DOHH2 (cell line): ENCODE results near the gene SH3D19.

Source experiments
- H3F3A ChIP-seq: fragments of 200-600 bp; sonication (generic), shearing (Covaris generic); 2 replicates; pipeline ENCODE4 v1.6.0; 2016; ENCODE audit warnings: antibody characterized with exemption, mild to moderate bottlenecking; ENCODE audit not compliant: control insufficient read depth, insufficient read depth
- H3K27ac ChIP-seq: fragments of 200-600 bp; sonication (generic); 2 replicates; pipeline ENCODE4 v1.5.1; 2014; ENCODE audit warnings: low read depth, mild to moderate bottlenecking, low read length, moderate library complexity
- H3K27me3 ChIP-seq: fragments of 200-600 bp; sonication (generic); 2 replicates; pipeline ENCODE4 v1.6.1; 2014; ENCODE audit warnings: mild to moderate bottlenecking, low read length, mixed read lengths; ENCODE audit not compliant: control insufficient read depth
- H3K36me3 ChIP-seq: fragments of 200-600 bp; sonication (generic); 2 replicates; pipeline ENCODE4 v1.6.1; 2014; ENCODE audit warnings: mild to moderate bottlenecking, low read length, moderate library complexity, mixed read lengths; ENCODE audit not compliant: control insufficient read depth
- H3K4me1 ChIP-seq: fragments of 200-600 bp; sonication (generic); 2 replicates; pipeline ENCODE4 v1.6.1; 2014; ENCODE audit warnings: mild to moderate bottlenecking, low read length, mixed read lengths; ENCODE audit not compliant: control insufficient read depth
- H3K4me2 ChIP-seq: fragments of 200-600 bp; sonication (generic); 2 replicates; pipeline ENCODE4 v1.6.0; 2014; ENCODE audit warnings: mild to moderate bottlenecking, low read length, moderate library complexity
- H3K4me3 ChIP-seq: fragments of 200-600 bp; sonication (generic); 2 replicates; pipeline ENCODE4 v1.5.1; 2014; ENCODE audit warnings: mild to moderate bottlenecking, low read length, mixed read lengths
- H3K79me2 ChIP-seq: fragments of 200-600 bp; sonication (generic); 2 replicates; pipeline ENCODE4 v1.6.1; 2014; ENCODE audit warnings: mild to moderate bottlenecking, low read length, mixed read lengths; ENCODE audit not compliant: control insufficient read depth
- H3K9me2 ChIP-seq: fragments of 200-600 bp; sonication (generic); replicated peaks from 2 replicates; pipeline ENCODE4 v1.6.1; 2014; ENCODE audit warnings: mild to moderate bottlenecking, low read length, mixed read lengths; ENCODE audit not compliant: control insufficient read depth
- H3K9me3 ChIP-seq: fragments of 200-600 bp; sonication (generic); 2 replicates; pipeline ENCODE4 v1.6.1; 2014; ENCODE audit warnings: antibody characterized with exemption, low read length, mixed read lengths; ENCODE audit not compliant: control insufficient read depth, insufficient read depth
- H4K20me1 ChIP-seq: fragments of 200-600 bp; sonication (generic); 2 replicates; pipeline ENCODE4 v1.6.0; 2014; ENCODE audit warnings: low read depth, mild to moderate bottlenecking, antibody characterized with exemption, low read length, moderate library complexity; ENCODE audit not compliant: control insufficient read depth, insufficient read depth
- CTCF ChIP-seq: fragments of 200-600 bp; sonication (generic); IDR thresholded peaks from one replicate; pipeline ENCODE4 v1.5.1; 2014; ENCODE audit warnings: antibody characterized with exemption, mild to moderate bottlenecking, low read depth, low read length; ENCODE audit not compliant: poor library complexity, severe bottlenecking
- EZH2phosphoT487 ChIP-seq: fragments of 200-600 bp; sonication (generic); IDR thresholded peaks from 2 replicates; pipeline ENCODE4 v1.6.1; 2017; ENCODE audit warnings: borderline replicate concordance, mild to moderate bottlenecking, antibody characterized with exemption, low read length, moderate library complexity, mixed read lengths

Gene SH3D19

GRCh38 chr4:151292038-151292437 lies 33.4 kb downstream of the SH3D19 start:
- no peaks in the 10 kb centered on the region for H4K20me1 ChIP-seq
- H3K4me2 ChIP-seq = no peak overlapping the region
- no peaks in the 10 kb centered on the region for H3K27me3 ChIP-seq
- H3K4me1 ChIP-seq = no peaks in the 10 kb centered on the region
- no peaks in the 10 kb centered on the region for H3K9me2 ChIP-seq
- H3K27ac ChIP-seq = no peak overlapping the region
- no peak overlapping the region for H3K4me3 ChIP-seq
- H3K79me2 ChIP-seq = no peaks in the 10 kb centered on the region
- H3K9me3 ChIP-seq = no peaks in the 10 kb centered on the region
- no peaks in the 10 kb centered on the region for H3K36me3 ChIP-seq
- TF ChIP-seq EZH2phosphoT487 (no peak), CTCF (no peak)
- H3F3A ChIP-seq = no peaks in the 10 kb centered on the region

- TF ChIP-seq EZH2phosphoT487 (no peak), CTCF (no peak)
- Histone ChIP-seq H3K79me2 (no peaks in the 10 kb centered on the region), H3K36me3 (no peaks in the 10 kb centered on the region)
These were observed 33.9 kb downstream of the SH3D19 start for GRCh38 chr4:151291485-151291884.

GRCh38 chr4:151287409-151287808 lies 38.0 kb downstream of the SH3D19 start:
- no peak overlapping the region for H3K4me2 ChIP-seq
- H3F3A ChIP-seq = no peaks in the 10 kb centered on the region
- H3K36me3 ChIP-seq = no peaks in the 10 kb centered on the region
- H3K79me2 ChIP-seq = no peaks in the 10 kb centered on the region
- no peak for TF ChIP-seq EZH2phosphoT487
- TF ChIP-seq CTCF = no peak
- no peaks in the 10 kb centered on the region for H4K20me1 ChIP-seq
- no peaks in the 10 kb centered on the region for H3K9me2 ChIP-seq
- H3K4me1 ChIP-seq = no peaks in the 10 kb centered on the region
- H3K4me3 ChIP-seq = no peak overlapping the region
- H3K27me3 ChIP-seq = no peaks in the 10 kb centered on the region
- no peaks in the 10 kb centered on the region for H3K9me3 ChIP-seq
- H3K27ac ChIP-seq = no peak overlapping the region

More at GRCh38 chr4:151291485-151291884, 33.9 kb downstream of the SH3D19 start:
- Histone ChIP-seq H3K4me3 (no peak overlapping the region), H3K9me2 (no peaks in the 10 kb centered on the region), H3K9me3 (no peaks in the 10 kb centered on the region), H4K20me1 (no peaks in the 10 kb centered on the region), H3K4me2 (no peak overlapping the region), H3K27ac (no peak overlapping the region), H3F3A (no peaks in the 10 kb centered on the region), H3K27me3 (no peaks in the 10 kb centered on the region), H3K4me1 (no peaks in the 10 kb centered on the region)
